SK-N-SH treated with all-trans-retinoic acid at 6 μM for 48 hours (cell line): Measurements from ENCODE around the gene FER1L5.
A peak's percentile ranks its signal among the peaks of the same experiment; 100 is the strongest.

Source experiments
- ATAC-seq: fragments of 200-7000 bp; cut with Tn5 transposase; 3 replicates; pipeline ENCODE4 v1.9.1; 2020; ENCODE audit warnings: mild to moderate bottlenecking, moderate library complexity
- BACH2 ChIP-seq: fragments of 250-450 bp; sonication (Bioruptor Pico); IDR thresholded peaks from 2 replicates; pipeline ENCODE4 v1.9.0; 2021; ENCODE audit warnings: mild to moderate bottlenecking, borderline replicate concordance
- ESRRG ChIP-seq: fragments of 250-450 bp; sonication (Bioruptor Pico); IDR thresholded peaks from 2 replicates; pipeline ENCODE4 v1.6.1; 2021; ENCODE audit warnings: mild to moderate bottlenecking
- GLIS3 ChIP-seq: fragments of 250-450 bp; sonication (Bioruptor Pico); IDR thresholded peaks from 2 replicates; pipeline ENCODE4 v1.5.0; 2020; ENCODE audit warnings: mild to moderate bottlenecking, moderate library complexity
- ISL1 ChIP-seq: fragments of 250-450 bp; sonication (Bioruptor Pico); IDR thresholded peaks from 2 replicates; pipeline ENCODE4 v2.1.2; 2022; ENCODE audit warnings: mild to moderate bottlenecking, moderate library complexity
- OSR1 ChIP-seq: fragments of 250-450 bp; sonication (Bioruptor Pico); IDR thresholded peaks from 2 replicates; pipeline ENCODE4 v1.8.0; 2022; ENCODE audit warnings: moderate library complexity, mild to moderate bottlenecking, inconsistent platforms
- RARB ChIP-seq: fragments of 250-450 bp; sonication (Bioruptor Pico); IDR thresholded peaks from 2 replicates; pipeline ENCODE4 v1.8.0; 2021; ENCODE audit warnings: mild to moderate bottlenecking, moderate library complexity
- SNAI2 ChIP-seq: fragments of 250-450 bp; sonication (Bioruptor Pico); IDR thresholded peaks from 2 replicates; pipeline ENCODE4 v1.5.0; 2020; ENCODE audit warnings: mild to moderate bottlenecking, moderate library complexity
- TCF4 ChIP-seq: fragments of 250-450 bp; sonication (Bioruptor Pico); IDR thresholded peaks from 2 replicates; pipeline ENCODE4 v1.8.0; 2021; ENCODE audit warnings: mild to moderate bottlenecking, moderate library complexity, borderline replicate concordance
- TOX ChIP-seq: fragments of 250-450 bp; sonication (Bioruptor Pico); IDR thresholded peaks from 2 replicates; pipeline ENCODE4 v1.8.0; 2021; ENCODE audit warnings: mild to moderate bottlenecking, moderate library complexity, borderline replicate concordance
- ZC3H10 ChIP-seq: fragments of 250-450 bp; sonication (Bioruptor Pico); IDR thresholded peaks from 2 replicates; pipeline ENCODE4 v1.5.1; 2021; ENCODE audit warnings: mild to moderate bottlenecking, moderate library complexity
- ZFP30 ChIP-seq: fragments of 450-650 bp; formaldehyde crosslinking; IDR thresholded peaks from 2 replicates; pipeline ENCODE4 v1.5.0; 2022; ENCODE audit warnings: mild to moderate bottlenecking, moderate library complexity
- ZNF565 ChIP-seq: fragments of 450-650 bp; formaldehyde crosslinking; conservative IDR thresholded peaks from 2 replicates; pipeline ENCODE4 v1.5.0; 2020; ENCODE audit warnings: low read depth, mild to moderate bottlenecking, moderate library complexity
- ZNF70 ChIP-seq: fragments of 450-650 bp; formaldehyde crosslinking; IDR thresholded peaks from 2 replicates; pipeline ENCODE4 v1.5.0; 2020; ENCODE audit warnings: mild to moderate bottlenecking, moderate library complexity
- ZNF8 ChIP-seq: fragments of 450-650 bp; formaldehyde crosslinking; IDR thresholded peaks from 2 replicates; pipeline ENCODE4 v1.5.0; 2020; ENCODE audit warnings: mild to moderate bottlenecking, moderate library complexity
- TF ChIP-seq, protein P1 (sequence below): fragments of 250-450 bp; sonication (Bioruptor Pico); IDR thresholded peaks from 2 replicates; pipeline ENCODE4 v1.5.0; 2020; ENCODE audit warnings: mild to moderate bottlenecking, moderate library complexity
- TF ChIP-seq, protein P2 (sequence below): fragments of 250-450 bp; sonication (Bioruptor Pico); IDR thresholded peaks from 2 replicates; pipeline ENCODE4 v1.5.1; 2021; ENCODE audit warnings: mild to moderate bottlenecking, moderate library complexity
- TF ChIP-seq, protein P3 (sequence below): fragments of 250-450 bp; sonication (Bioruptor Pico); IDR thresholded peaks from 2 replicates; pipeline ENCODE4 v1.8.0; 2020; ENCODE audit warnings: mild to moderate bottlenecking, moderate library complexity, borderline replicate concordance
- TF ChIP-seq, protein P4 (sequence below): fragments of 250-450 bp; sonication (Bioruptor Pico); IDR thresholded peaks from 2 replicates; pipeline ENCODE4 v1.8.0; 2021; ENCODE audit warnings: low read depth, mild to moderate bottlenecking, moderate library complexity, borderline replicate concordance
- TF ChIP-seq, protein P5 (sequence below): fragments of 250-450 bp; sonication (Bioruptor Pico); IDR thresholded peaks from 2 replicates; pipeline ENCODE4 v1.5.1; 2020; ENCODE audit warnings: low read depth, mild to moderate bottlenecking, moderate library complexity

The FER1L5 gene

DNA sequence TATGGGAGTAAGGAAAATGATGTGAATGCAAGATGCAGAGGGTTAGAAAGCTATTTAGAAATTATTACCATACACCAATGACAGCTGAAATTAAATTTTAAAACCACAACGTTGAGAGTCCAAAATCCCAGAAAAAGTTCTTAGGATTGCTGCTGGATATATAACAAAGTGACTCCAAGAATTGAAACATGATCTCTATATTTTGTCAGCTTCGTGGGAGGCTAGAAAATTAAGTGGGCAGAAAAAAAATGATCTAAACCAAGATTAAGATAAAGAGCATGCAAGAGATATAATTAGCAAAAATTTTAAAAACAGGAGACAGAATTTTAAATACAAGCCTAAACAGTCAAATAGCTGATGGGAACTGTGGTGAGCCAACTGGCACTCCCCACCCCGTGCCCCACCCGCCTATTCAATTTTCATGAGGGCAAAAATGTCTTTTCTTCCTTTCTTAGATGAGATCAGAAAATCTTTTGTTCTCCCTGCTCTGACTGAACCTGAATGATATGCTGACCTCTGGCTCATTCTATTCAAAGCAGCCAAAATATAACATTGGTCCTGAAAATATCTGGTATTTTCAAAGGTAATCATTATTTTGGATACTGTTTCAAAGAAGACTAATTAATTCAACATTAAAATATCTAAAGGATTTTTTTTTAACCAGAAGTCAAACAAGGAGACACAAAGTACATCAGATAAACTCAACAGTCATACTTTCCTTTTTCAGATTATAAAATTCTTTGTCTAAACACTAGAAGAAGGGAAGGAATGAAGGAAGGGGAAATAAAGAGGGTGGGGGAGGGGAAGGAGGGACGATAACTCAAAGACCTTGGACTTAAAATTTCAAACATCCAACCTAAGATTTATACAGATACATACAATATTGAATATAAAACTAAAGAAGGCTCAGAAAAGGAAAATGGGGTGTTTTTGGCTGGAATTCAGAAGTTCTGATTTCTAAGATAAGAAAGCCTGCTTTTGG, 16.7 kb upstream of the FER1L5 start:
- TF ChIP-seq ESRRG (CRISPR knock-in tag) = no peak
- TF ChIP-seq ZNF565 (CRISPR knock-in tag) = no peak
- no peak for TF ChIP-seq ZNF70 (CRISPR knock-in tag)
- peak; percentile 59 for ATAC-seq

DNA sequence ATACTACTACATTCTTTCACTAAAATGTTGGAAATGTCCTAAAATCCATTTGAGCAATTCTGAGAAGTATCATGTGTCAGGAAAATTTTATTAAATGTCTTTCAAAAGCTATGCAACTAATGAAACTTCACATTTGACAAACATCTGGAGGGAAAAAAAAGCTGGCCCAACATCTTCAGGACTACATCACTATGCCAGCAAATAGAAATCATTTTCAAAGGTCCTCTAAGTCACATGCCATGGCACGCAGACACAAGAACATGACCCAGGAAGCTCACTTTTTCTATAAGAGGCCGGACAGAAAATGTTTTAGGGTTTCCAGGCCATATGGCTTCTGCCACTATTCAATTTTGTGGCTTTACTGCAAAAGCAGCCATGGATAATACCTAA, 16.0 kb upstream of the FER1L5 start:
- ATAC-seq = peak; percentile 27; the same call in 2 of the 3 replicates
- no peak for TF ChIP-seq ZNF70 (CRISPR knock-in tag)
- no peak for TF ChIP-seq GLIS3 (CRISPR knock-in tag)
- no peak for TF ChIP-seq ZNF565 (CRISPR knock-in tag)
- TF ChIP-seq, protein P1, sequence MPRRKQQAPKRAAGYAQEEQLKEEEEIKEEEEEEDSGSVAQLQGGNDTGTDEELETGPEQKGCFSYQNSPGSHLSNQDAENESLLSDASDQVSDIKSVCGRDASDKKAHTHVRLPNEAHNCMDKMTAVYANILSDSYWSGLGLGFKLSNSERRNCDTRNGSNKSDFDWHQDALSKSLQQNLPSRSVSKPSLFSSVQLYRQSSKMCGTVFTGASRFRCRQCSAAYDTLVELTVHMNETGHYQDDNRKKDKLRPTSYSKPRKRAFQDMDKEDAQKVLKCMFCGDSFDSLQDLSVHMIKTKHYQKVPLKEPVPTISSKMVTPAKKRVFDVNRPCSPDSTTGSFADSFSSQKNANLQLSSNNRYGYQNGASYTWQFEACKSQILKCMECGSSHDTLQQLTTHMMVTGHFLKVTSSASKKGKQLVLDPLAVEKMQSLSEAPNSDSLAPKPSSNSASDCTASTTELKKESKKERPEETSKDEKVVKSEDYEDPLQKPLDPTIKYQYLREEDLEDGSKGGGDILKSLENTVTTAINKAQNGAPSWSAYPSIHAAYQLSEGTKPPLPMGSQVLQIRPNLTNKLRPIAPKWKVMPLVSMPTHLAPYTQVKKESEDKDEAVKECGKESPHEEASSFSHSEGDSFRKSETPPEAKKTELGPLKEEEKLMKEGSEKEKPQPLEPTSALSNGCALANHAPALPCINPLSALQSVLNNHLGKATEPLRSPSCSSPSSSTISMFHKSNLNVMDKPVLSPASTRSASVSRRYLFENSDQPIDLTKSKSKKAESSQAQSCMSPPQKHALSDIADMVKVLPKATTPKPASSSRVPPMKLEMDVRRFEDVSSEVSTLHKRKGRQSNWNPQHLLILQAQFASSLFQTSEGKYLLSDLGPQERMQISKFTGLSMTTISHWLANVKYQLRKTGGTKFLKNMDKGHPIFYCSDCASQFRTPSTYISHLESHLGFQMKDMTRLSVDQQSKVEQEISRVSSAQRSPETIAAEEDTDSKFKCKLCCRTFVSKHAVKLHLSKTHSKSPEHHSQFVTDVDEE (CRISPR knock-in tag) = no peak
- TF ChIP-seq ESRRG (CRISPR knock-in tag) = no peak
- TF ChIP-seq, protein P2, sequence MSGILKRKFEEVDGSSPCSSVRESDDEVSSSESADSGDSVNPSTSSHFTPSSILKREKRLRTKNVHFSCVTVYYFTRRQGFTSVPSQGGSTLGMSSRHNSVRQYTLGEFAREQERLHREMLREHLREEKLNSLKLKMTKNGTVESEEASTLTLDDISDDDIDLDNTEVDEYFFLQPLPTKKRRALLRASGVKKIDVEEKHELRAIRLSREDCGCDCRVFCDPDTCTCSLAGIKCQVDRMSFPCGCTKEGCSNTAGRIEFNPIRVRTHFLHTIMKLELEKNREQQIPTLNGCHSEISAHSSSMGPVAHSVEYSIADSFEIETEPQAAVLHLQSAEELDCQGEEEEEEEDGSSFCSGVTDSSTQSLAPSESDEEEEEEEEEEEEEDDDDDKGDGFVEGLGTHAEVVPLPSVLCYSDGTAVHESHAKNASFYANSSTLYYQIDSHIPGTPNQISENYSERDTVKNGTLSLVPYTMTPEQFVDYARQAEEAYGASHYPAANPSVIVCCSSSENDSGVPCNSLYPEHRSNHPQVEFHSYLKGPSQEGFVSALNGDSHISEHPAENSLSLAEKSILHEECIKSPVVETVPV = no peak
- TF ChIP-seq, protein P3, sequence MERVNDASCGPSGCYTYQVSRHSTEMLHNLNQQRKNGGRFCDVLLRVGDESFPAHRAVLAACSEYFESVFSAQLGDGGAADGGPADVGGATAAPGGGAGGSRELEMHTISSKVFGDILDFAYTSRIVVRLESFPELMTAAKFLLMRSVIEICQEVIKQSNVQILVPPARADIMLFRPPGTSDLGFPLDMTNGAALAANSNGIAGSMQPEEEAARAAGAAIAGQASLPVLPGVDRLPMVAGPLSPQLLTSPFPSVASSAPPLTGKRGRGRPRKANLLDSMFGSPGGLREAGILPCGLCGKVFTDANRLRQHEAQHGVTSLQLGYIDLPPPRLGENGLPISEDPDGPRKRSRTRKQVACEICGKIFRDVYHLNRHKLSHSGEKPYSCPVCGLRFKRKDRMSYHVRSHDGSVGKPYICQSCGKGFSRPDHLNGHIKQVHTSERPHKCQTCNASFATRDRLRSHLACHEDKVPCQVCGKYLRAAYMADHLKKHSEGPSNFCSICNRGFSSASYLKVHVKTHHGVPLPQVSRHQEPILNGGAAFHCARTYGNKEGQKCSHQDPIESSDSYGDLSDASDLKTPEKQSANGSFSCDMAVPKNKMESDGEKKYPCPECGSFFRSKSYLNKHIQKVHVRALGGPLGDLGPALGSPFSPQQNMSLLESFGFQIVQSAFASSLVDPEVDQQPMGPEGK (CRISPR knock-in tag) = no peak
- TF ChIP-seq ZFP30 = no peak
- TF ChIP-seq, protein P4, sequence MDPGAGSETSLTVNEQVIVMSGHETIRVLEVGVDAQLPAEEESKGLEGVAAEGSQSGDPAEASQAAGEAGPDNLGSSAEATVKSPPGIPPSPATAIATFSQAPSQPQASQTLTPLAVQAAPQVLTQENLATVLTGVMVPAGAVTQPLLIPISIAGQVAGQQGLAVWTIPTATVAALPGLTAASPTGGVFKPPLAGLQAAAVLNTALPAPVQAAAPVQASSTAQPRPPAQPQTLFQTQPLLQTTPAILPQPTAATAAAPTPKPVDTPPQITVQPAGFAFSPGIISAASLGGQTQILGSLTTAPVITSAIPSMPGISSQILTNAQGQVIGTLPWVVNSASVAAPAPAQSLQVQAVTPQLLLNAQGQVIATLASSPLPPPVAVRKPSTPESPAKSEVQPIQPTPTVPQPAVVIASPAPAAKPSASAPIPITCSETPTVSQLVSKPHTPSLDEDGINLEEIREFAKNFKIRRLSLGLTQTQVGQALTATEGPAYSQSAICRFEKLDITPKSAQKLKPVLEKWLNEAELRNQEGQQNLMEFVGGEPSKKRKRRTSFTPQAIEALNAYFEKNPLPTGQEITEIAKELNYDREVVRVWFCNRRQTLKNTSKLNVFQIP (CRISPR knock-in tag) = no peak
- TF ChIP-seq, protein P5, sequence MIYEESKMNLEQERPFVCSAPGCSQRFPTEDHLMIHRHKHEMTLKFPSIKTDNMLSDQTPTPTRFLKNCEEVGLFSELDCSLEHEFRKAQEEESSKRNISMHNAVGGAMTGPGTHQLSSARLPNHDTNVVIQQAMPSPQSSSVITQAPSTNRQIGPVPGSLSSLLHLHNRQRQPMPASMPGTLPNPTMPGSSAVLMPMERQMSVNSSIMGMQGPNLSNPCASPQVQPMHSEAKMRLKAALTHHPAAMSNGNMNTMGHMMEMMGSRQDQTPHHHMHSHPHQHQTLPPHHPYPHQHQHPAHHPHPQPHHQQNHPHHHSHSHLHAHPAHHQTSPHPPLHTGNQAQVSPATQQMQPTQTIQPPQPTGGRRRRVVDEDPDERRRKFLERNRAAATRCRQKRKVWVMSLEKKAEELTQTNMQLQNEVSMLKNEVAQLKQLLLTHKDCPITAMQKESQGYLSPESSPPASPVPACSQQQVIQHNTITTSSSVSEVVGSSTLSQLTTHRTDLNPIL (CRISPR knock-in tag) = no peak
- TF ChIP-seq OSR1 (CRISPR knock-in tag) = no peak

DNA sequence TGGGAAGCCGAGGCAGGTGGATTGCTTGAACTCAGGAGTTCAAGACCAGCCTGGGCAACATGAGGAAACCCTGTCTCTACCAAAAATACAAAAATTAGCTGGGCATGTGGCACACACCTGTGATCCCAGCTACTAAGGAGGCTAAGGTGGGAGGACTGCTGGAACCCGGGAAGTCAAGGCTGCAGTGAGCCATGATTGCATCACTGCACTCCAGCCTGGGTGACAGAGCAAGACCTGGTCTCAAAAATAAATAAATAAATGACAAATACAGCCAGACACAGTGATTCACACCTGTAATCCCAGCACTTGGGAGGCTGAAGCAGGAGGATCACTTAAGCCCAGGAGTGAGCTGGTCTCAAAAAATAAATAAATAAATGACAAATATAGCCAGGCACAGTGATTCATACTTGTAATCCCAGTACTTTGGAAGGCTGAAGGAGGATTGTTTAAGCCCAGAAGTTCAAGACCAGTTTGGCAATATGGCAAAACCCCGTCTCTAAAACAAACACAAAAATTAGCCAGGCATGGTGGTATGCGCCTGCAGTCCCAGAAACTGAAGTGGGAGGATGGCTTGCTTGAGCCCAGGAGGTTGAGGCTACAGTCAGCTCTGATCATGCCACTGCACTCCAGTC, 10.6 kb upstream of the FER1L5 start:
- TF ChIP-seq OSR1 (CRISPR knock-in tag) = no peak
- TF ChIP-seq ZNF70 (CRISPR knock-in tag) = no peak
- TF ChIP-seq, protein P3 (CRISPR knock-in tag) = no peak
- no peak for TF ChIP-seq SNAI2 (CRISPR knock-in tag)
- TF ChIP-seq, protein P5 (CRISPR knock-in tag) = no peak
- TF ChIP-seq, protein P4 (CRISPR knock-in tag) = no peak
- TF ChIP-seq TCF4 (CRISPR knock-in tag) = no peak
- no peak for TF ChIP-seq ZC3H10 (CRISPR knock-in tag)
- TF ChIP-seq TOX (CRISPR knock-in tag) = no peak
- no peak for TF ChIP-seq ZNF8
- TF ChIP-seq ZFP30 = no peak
- TF ChIP-seq BACH2 = no peak
- TF ChIP-seq ISL1 = no peak
- no peak for TF ChIP-seq ESRRG (CRISPR knock-in tag)
- no peak for TF ChIP-seq RARB (CRISPR knock-in tag)
- no peak for TF ChIP-seq GLIS3 (CRISPR knock-in tag)
- ATAC-seq = no peak
